Choroid plexus epithelial cell (primary cell): Measurements from ENCODE around the gene TTR.
A peak's percentile ranks its signal among the peaks of the same experiment; 100 is the strongest.

Source experiments
- DNase-seq: peaks from one replicate; pipeline ENCODE4 v3.0.0-alpha.2; 2010; ENCODE audit warnings: low read depth
- H3K4me3 ChIP-seq: 2 replicates; pipeline ENCODE4 v1.5.1; 2011; ENCODE audit warnings: low read depth, mild to moderate bottlenecking, control low read depth, low read length, moderate library complexity
- CTCF ChIP-seq: conservative IDR thresholded peaks from 2 replicates; pipeline ENCODE4 v1.5.1; 2011; ENCODE audit warnings: low read depth, mild to moderate bottlenecking, control low read depth, inconsistent platforms, low read length, moderate library complexity

Gene TTR

GRCh38 chr18:31598021-31598805, 6.5 kb downstream of the TTR start:
- no peak for DNase-seq
- no peak overlapping the region for H3K4me3 ChIP-seq
- no peak for TF ChIP-seq CTCF

GRCh38 chr18:31603315-31603714, 11.6 kb downstream of the TTR start:
- no peak for TF ChIP-seq CTCF
- DNase-seq, result no peak
- no peak overlapping the region for H3K4me3 ChIP-seq

- DNase-seq, result no peak
- TF ChIP-seq CTCF, result no peak
- H3K4me3 ChIP-seq, result no peak overlapping the region
These were observed 14.6 kb downstream of the TTR start for GRCh38 chr18:31606265-31606664.

- DNase-seq, result no peak
- no peak overlapping the region for H3K4me3 ChIP-seq
- no peak for TF ChIP-seq CTCF
These were observed 15.7 kb downstream of the TTR start for GRCh38 chr18:31607384-31607783.

GRCh38 chr18:31609886-31610285, 18.2 kb downstream of the TTR start:
- H3K4me3 ChIP-seq, result no peak overlapping the region
- TF ChIP-seq CTCF, result no peak
- no peak for DNase-seq

GRCh38 chr18:31610286-31611205, 18.9 kb downstream of the TTR start:
- TF ChIP-seq CTCF, result peak; percentile 51
- H3K4me3 ChIP-seq, result no peak overlapping the region
- DNase-seq, result peak; percentile 40
